Activated T-helper 1 cell treated with anti-CD3 and anti-CD28 coated beads, Interleukin-2, amount 50 U/mL, for 16 hours (primary cell): ENCODE data around the gene TCTN3.
"Not testable (repeated sequence)": the region's sequence is repeated elsewhere in the genome, so short reads cannot be mapped to it uniquely, and the experiment has no call there.

ENCODE experiments used
- DNase-seq, 2 donors: peaks; one replicate each; pipeline ENCODE4 v3.0.0-alpha.2; 2020; ENCODE audit warnings: low read depth in 1 of 2, low spot score in 1 of 2

The TCTN3 gene

DNA sequence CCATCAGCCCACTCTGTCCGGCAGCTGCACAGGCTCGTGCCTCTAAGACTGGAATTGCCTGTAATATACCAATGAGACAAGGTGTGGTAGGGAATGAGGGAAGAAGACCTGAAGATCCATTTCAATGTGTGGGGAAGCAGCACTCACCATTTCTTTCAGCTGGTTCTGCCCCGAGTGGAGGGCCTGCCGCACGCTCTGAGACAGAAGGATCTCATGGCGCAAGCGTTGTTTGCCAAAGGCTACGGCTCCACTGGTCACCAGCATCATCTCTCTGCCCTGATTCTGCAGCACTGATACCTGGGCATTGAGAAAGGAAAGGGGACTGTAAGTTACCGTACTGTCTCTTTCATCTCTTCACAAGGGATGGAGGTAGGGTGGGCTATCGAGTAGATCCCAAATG is 56.6 kb downstream of the TCTN3 start:
- no peak for DNase-seq

DNA sequence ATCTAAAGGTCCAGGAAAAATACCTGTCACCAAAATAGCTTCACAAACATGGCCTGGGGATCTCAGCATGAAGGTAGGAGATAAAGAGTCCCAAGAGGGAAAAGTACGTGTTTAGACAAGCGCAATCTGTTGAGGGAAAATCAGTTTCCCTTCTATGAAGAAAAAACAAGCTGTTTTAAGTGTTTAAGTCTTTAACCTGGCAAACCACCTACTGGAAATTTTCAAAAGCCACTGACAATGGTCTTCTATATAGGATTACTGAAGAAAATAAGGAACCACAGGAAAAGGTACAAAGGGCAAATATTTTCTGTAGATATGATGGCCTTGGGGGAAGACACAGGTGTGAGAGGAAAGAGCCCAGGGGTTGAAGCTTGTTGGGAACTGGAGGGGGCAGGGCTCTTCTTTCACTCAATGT is 58.4 kb downstream of the TCTN3 start:
- DNase-seq: no peak

DNA sequence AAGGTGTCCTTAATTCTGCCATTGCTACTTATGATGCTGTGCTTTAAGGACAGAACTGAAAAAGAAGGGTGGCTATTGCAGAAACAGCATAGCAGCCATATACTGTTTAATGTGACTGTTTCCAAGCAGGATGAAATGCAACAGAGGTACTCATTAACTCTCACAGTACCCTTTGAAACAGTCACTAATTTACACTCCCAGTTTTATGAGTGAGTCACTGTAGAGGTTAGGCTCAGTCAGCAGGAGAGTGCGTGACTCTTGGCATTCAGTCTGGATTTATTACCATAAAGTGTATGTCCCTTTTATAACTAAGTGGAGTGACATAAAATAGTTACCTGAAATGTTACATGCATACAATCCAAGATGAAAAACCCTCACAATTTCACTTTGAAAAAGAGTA is 64.9 kb downstream of the TCTN3 start:
- no peak for DNase-seq

DNA sequence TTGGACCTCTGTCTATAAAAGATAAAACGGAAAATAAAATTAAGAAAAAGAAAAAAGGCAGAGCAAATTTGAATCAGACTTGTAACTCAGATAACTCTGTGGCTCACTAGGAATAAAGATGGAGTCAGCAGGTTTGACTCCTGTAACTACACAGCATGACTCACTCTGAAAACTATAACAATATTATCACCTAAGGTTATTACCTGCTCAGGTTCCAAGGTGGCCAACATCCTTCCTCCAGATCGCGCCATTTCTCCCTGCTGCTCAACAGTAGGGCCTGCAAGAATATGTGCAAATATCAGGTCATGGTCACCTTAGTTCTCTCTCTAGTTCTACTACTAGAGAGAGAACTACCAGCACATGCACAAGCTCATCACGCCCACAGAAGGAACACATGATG is 67.2 kb downstream of the TCTN3 start:
- no peak for DNase-seq

DNA sequence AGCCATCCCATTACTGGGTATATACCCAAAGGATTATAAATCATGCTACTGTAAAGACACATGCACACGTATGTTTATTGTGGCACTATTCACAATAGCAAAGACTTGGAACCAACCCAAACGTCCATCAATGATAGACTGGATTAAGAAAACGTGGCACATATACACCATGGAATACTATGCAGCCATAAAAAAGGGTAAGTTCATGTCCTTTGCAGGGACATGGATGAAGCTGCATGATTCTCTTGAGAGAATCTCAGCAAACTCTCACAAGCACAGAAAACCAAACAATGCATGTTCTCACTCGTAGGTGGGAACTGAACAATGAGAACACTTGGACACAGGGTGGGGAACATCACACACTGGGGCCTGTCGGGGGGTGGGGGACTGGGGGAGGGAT is 73.3 kb downstream of the TCTN3 start:
- not testable (repeated sequence) for DNase-seq

DNA sequence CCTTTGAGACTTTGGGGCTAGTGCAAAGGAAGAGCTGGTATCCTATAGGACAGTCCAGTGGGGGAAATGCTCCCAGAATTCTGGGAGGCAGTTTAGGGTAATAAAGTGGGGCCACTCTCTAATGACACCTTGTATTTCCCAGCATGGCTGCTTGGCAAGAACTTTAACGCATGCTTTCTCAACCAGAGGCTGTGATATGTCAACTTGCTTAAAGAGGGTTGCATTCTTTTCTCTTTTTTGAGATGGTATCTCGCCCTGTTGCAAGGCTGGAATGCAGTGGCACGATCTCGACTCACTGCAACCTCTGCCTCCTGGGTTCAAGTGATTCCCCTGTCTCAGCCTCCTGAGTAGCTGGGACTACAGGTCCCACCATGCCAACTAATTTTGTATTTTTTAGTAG is 75.6 kb downstream of the TCTN3 start:
- no peak for DNase-seq

DNA sequence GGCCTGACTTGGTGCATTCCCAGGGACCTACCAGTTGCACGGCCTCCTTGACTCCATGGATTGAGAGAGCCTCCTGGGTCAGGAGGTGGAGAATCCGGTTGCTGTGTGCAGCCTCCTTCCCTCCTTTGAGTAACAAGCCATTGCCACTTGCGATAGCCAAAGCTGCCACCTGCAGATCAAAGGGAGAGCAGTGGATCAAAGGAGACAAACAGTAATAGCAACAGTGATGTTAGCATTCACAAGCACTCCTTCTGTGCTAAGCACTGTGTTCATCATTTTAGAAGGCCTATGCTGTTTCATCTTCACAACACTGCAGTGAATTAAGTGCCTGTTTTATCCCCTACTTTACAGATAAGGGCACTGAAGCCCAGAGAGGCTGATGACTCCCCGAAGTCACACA is 77.3 kb downstream of the TCTN3 start:
- no peak for DNase-seq
